OCI-LY3 (cell line): Measurements from ENCODE around the gene EXOC1.

Experiments used
- H2AFZ ChIP-seq: fragments of 200-600, 300-600 bp; shearing (Covaris generic); 2 replicates; pipeline ENCODE4 v1.6.0; 2014; ENCODE audit warnings: antibody characterized with exemption, low read depth, low read length
- H3K27ac ChIP-seq: fragments of 200-600, 300-600 bp; sonication (generic); 2 replicates; pipeline ENCODE4 v1.5.1; 2014; ENCODE audit warnings: mild to moderate bottlenecking, low read length, moderate library complexity, mixed read lengths
- H3K27me3 ChIP-seq: fragments of 200-600, 300-600 bp; sonication (generic); 2 replicates; pipeline ENCODE4 v1.6.1; 2014; ENCODE audit warnings: low read depth, low read length, mixed read lengths
- H3K36me3 ChIP-seq: fragments of 200-600, 300-600 bp; sonication (generic); replicated peaks from 2 replicates; pipeline ENCODE3; 2014; ENCODE audit warnings: low read depth, low read length, mixed read lengths
- H3K4me1 ChIP-seq: fragments of 300-600, 200-600 bp; sonication (generic); 2 replicates; pipeline ENCODE4 v1.6.1; 2014; ENCODE audit warnings: low read length, mixed read lengths
- H3K4me2 ChIP-seq: fragments of 200-600, 300-600 bp; sonication (generic); 2 replicates; pipeline ENCODE4 v1.6.1; 2014; ENCODE audit warnings: low read length, mixed read lengths
- H3K4me3 ChIP-seq: fragments of 300-600, 200-600 bp; sonication (generic); 2 replicates; pipeline ENCODE4 v1.5.1; 2014; ENCODE audit warnings: antibody characterized with exemption, mild to moderate bottlenecking, low read length, moderate library complexity
- H3K79me2 ChIP-seq: fragments of 300-600, 200-600 bp; shearing (Covaris generic); 2 replicates; pipeline ENCODE4 v1.6.1; 2014; ENCODE audit warnings: mild to moderate bottlenecking, low read length, mixed read lengths
- H3K9ac ChIP-seq: fragments of 300-600, 200-600 bp; shearing (Covaris generic); 2 replicates; pipeline ENCODE4 v1.6.0; 2014; ENCODE audit warnings: mild to moderate bottlenecking, low read length, moderate library complexity
- H3K9me3 ChIP-seq: fragments of 200-600, 300-600 bp; shearing (Covaris generic); 2 replicates; pipeline ENCODE4 v1.6.1; 2014; ENCODE audit warnings: low read length, mixed read lengths; ENCODE audit not compliant: insufficient read depth
- H4K20me1 ChIP-seq: fragments of 200-600, 300-600 bp; sonication (generic); 2 replicates; pipeline ENCODE4 v1.6.1; 2016; ENCODE audit warnings: low read length, mixed read lengths; ENCODE audit not compliant: insufficient read depth
- EZH2phosphoT487 ChIP-seq: fragments of 200-600 bp; shearing (Covaris generic); IDR thresholded peaks from 2 replicates; pipeline ENCODE4 v1.6.1; 2018; ENCODE audit warnings: antibody characterized with exemption, mixed run types, low read depth
- TF ChIP-seq, protein P1 (sequence below): fragments of 200-600, 300-600 bp; sonication (generic); IDR thresholded peaks from 2 replicates; pipeline ENCODE4 v1.5.1; 2014; ENCODE audit warnings: antibody characterized with exemption, low read length, low read depth

Gene EXOC1

DNA sequence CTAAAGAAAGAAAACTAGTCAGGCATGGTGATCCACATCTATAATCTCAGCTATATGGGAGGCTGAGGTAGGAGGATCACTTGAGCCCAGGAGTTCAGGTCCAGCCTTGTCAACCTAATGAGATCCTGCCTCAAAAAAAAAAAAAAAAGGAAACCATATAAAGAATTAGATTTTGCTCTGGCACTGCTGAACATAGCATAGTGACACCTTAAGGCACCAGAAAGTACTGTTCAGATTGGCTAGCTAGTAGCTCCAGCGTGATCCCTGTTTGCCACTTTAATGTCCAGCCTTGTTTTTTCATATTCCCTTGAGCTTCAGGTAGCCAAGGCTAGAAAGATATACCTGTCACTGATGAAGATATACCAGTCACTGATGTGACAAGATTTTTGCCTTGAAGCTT is 34.1 kb downstream of the EXOC1 start:
- H3K9ac ChIP-seq = no peak overlapping the region
- no peaks in the 10 kb centered on the region for H3K27me3 ChIP-seq
- no peaks in the 10 kb centered on the region for H3K4me1 ChIP-seq
- no peak overlapping the region for H2AFZ ChIP-seq
- H3K79me2 ChIP-seq = no peaks in the 10 kb centered on the region
- H3K36me3 ChIP-seq = no peaks in the 10 kb centered on the region
- no peak for TF ChIP-seq EZH2phosphoT487
- TF ChIP-seq, protein P1, sequence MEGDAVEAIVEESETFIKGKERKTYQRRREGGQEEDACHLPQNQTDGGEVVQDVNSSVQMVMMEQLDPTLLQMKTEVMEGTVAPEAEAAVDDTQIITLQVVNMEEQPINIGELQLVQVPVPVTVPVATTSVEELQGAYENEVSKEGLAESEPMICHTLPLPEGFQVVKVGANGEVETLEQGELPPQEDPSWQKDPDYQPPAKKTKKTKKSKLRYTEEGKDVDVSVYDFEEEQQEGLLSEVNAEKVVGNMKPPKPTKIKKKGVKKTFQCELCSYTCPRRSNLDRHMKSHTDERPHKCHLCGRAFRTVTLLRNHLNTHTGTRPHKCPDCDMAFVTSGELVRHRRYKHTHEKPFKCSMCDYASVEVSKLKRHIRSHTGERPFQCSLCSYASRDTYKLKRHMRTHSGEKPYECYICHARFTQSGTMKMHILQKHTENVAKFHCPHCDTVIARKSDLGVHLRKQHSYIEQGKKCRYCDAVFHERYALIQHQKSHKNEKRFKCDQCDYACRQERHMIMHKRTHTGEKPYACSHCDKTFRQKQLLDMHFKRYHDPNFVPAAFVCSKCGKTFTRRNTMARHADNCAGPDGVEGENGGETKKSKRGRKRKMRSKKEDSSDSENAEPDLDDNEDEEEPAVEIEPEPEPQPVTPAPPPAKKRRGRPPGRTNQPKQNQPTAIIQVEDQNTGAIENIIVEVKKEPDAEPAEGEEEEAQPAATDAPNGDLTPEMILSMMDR = peak; percentile 15; the same call in 1 of the 2 replicates
- H3K27ac ChIP-seq = no peak overlapping the region
- H3K4me2 ChIP-seq = no peak overlapping the region
- no peaks in the 10 kb centered on the region for H4K20me1 ChIP-seq
- no peaks in the 10 kb centered on the region for H3K9me3 ChIP-seq
- H3K4me3 ChIP-seq = no peak overlapping the region

DNA sequence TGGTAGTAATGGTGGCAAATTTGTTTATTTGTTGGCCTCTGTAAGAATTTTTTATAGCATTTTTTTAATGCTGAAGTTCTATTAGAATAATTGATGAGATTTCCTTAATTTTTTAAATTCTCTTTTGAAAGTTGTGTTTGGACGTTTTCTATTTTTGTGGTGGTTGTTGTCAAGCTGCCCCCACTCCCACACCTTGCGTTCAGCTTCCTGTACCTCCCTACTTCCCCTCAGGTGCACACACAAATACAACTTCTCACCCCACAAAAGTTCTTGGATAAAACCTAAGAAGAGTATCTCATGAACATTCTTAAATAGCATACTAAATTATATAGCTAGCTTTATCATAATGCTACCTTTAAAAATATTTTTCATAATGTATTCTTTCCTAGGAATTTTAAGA is 38.7 kb downstream of the EXOC1 start:
- H3K36me3 ChIP-seq = peaks cover 13% of the 10 kb centered on the region
- no peaks in the 10 kb centered on the region for H3K9me3 ChIP-seq
- no peak overlapping the region for H3K9ac ChIP-seq
- no peak for TF ChIP-seq EZH2phosphoT487
- TF ChIP-seq, protein P1 = no peak
- no peaks in the 10 kb centered on the region for H3K4me1 ChIP-seq
- no peak overlapping the region for H2AFZ ChIP-seq
- no peak overlapping the region for H3K4me2 ChIP-seq
- no peaks in the 10 kb centered on the region for H4K20me1 ChIP-seq
- H3K79me2 ChIP-seq = no peaks in the 10 kb centered on the region
- no peaks in the 10 kb centered on the region for H3K27me3 ChIP-seq
- no peak overlapping the region for H3K4me3 ChIP-seq
- no peak overlapping the region for H3K27ac ChIP-seq

DNA sequence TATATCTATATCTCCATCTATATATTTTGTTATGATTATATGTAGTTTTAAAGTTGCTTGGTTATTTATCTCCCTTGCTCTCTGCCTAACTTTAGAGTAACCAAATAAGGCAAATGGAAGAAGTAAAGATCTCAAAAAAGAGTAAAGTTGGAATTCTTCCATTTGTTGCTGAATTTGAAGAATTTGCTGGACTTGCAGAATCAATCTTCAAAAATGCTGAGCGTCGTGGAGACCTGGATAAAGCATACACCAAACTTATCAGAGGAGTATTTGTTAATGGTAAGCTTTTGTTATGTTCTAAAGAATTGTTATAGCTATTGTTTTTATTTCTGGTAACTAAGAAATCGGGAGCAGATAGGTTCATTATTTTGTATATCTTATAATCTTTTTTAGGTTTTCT is 43.2 kb downstream of the EXOC1 start:
- Histone ChIP-seq H3K79me2 (no peaks in the 10 kb centered on the region), H3K4me1 (no peaks in the 10 kb centered on the region), H3K4me2 (no peak overlapping the region), H3K27ac (no peak overlapping the region), H3K9ac (no peak overlapping the region), H3K4me3 (no peak overlapping the region), H3K9me3 (no peaks in the 10 kb centered on the region), H4K20me1 (no peaks in the 10 kb centered on the region), H2AFZ (no peak overlapping the region), H3K36me3 (peaks cover 13% of the 10 kb centered on the region), H3K27me3 (no peaks in the 10 kb centered on the region)
- TF ChIP-seq EZH2phosphoT487 = no peak
- TF ChIP-seq, protein P1 = no peak

DNA sequence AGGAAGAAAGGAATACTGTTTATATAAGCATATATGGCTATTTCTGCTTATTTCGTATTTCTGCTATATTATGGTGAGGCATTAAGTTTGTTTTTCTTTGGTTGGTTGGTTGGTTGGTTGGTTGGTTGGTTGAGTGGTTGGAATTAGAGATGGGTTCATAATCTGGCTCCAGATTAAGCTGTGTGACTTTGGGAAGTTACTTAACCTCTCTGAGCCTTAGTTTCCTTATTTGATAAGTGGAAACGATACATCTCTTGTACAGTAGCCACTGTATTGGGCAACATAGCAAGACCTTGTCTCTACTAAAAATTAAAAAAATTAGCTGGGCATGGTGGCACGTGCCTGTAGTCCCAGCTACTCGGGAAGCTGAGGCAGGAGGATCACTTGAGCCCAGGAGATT is 49.2 kb downstream of the EXOC1 start:
- H3K27me3 ChIP-seq = no peaks in the 10 kb centered on the region
- TF ChIP-seq, protein P1 = no peak
- TF ChIP-seq EZH2phosphoT487 = no peak
- no peak overlapping the region for H3K9ac ChIP-seq
- H4K20me1 ChIP-seq = no peaks in the 10 kb centered on the region
- H3K9me3 ChIP-seq = no peaks in the 10 kb centered on the region
- H3K4me2 ChIP-seq = no peak overlapping the region
- H3K79me2 ChIP-seq = no peaks in the 10 kb centered on the region
- no peak overlapping the region for H3K4me3 ChIP-seq
- H3K36me3 ChIP-seq = peaks cover 9% of the 10 kb centered on the region
- no peak overlapping the region for H2AFZ ChIP-seq
- H3K4me1 ChIP-seq = no peaks in the 10 kb centered on the region
- no peak overlapping the region for H3K27ac ChIP-seq
